Hypothalamus (tissue), 51 donors: ENCODE data around the gene TUT1.
"Not testable (repeated sequence)": the region's sequence is repeated elsewhere in the genome, so short reads cannot be mapped to it uniquely, and the experiment has no call there.

Source experiments
- DNase-seq, 51 donors: peaks; one replicate each; lab custom pipeline; 2025; lab: John Stamatoyannopoulos, UW

The TUT1 gene

GRCh38 chr11:62579252-62579651 is 12.1 kb downstream of the TUT1 start:
- DNase-seq, result no peak

DNA sequence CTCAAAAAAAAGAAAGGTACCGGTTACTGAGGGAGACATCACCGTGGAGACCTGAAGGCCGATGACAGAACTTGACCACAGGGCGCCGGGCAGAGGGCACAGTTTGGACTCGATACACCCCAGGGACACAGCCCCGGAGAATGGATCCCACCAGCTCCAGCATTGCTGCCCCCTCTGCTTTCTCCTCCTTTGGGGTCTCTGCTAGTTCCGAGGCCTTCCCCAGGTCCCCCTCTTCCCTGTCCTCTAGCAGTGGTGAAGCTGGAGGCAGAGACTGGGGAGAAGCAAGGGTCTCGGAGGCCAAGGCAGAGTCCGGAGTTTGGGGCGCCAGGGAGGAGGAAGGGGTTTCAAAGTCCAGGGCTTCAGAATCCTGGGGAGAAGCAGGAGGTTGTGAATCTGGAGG is 12.8 kb downstream of the TUT1 start:
- DNase-seq, result no peak

GRCh38 chr11:62577046-62577714 is 14.1 kb downstream of the TUT1 start:
- no peak for DNase-seq

GRCh38 chr11:62575837-62576236 is 15.5 kb downstream of the TUT1 start:
- no peak for DNase-seq

- DNase-seq, result no peak
Measured at GRCh38 chr11:62575156-62575555, 16.2 kb downstream of the TUT1 start.

DNA sequence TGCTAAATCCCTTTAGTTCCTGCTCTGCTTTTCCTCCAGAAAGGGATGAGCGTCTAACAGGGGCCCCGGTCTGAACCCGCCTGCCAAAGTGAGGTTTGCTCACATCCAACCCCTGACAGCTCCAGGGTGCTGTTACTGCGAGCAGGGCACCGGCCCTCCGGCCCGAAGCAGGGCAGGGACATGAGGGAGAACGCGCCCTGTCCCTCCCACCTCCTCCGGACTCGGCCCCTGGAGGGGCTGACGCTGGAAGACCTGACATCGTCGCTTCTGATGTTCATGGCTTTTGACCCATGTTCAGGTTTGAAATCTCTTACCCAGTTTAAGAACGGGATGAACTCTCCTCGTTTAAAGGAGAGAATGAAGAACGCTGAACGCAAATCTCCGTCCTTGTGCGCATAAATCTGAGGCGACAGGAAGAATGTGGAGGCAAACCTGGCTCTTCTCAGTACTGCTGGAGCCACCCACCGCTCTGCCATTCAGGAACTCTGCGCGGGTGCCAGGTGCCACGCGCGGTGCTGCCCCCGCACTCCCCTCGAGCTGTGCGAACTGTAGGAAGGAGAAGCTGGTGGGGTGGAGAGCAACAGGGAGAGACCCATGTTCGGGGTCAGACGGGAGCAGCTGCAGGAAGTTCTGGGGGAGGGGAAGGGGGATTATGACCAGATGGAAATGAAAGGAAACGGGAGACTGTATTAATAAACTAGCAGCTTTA is 16.8 kb downstream of the TUT1 start:
- peak in 15 of 51 donors; percentile 13 to 74 (median 48) for DNase-seq

GRCh38 chr11:62573592-62574362 is 17.5 kb downstream of the TUT1 start, which contains the start of gene EEF1G:
Gene EEF1G, minus strand, starts transcription at chr11:62573891. Its CDS starts 49 bp downstream, at chr11:62573842.
- DNase-seq, result peak; percentile 87 to 99 (median 97)

GRCh38 chr11:62573006-62573591 is 18.2 kb downstream of the TUT1 start:
- DNase-seq, result peak in 10 of 51 donors; percentile 36 to 71 (median 48)

DNA sequence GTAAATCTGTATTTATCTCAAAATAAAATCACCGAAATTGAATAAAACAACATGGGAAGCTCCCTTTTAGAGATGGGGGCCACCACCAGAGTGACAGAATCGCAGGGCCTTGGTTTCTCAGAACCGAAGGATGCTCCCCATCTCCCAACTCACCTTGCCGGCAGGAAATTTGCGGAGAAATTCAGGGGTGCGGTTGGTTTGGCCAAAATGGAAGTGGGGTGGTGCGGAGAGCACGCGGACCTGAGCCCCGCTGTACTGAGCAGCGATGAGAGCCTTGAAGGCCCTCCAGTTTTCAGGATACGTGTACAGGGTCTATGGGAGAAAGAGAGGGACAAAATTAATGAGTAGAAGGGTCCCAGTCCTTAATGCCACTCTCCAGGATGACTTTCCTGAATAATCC is 18.9 kb downstream of the TUT1 start:
- DNase-seq, result no peak

DNA sequence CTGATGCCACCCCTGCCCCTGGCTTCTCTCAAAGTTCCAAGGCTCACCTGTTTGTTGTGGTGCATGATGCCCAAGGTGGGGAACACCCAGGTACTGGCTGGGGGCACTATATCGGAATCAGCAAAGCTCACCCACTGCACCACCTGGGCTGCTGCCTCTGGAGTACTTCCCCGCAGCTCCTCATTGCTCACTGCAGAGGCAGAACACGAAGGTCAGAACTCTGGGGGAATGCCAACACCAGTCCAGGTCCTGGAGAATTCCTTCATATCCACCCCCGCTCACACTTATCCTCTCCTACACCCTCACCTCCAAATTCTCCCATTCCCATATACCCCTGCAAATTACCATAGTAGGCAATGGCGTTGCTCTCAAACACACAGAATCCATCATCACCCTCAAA is 19.8 kb downstream of the TUT1 start:
- DNase-seq, result not testable (repeated sequence)

- DNase-seq, result not testable (repeated sequence)
Measured at GRCh38 chr11:62570903-62571302, 20.4 kb downstream of the TUT1 start.

- DNase-seq, result no peak
Measured at GRCh38 chr11:62569611-62570010, 21.7 kb downstream of the TUT1 start.

- no peak for DNase-seq
Measured at GRCh38 chr11:62567018-62567633, 24.2 kb downstream of the TUT1 start.

- no peak for DNase-seq
Measured at GRCh38 chr11:62566247-62566646, 25.1 kb downstream of the TUT1 start.

GRCh38 chr11:62565100-62565802 is 26.1 kb downstream of the TUT1 start:
- no peak for DNase-seq

GRCh38 chr11:62561677-62562230 is 29.6 kb downstream of the TUT1 start:
- not testable (repeated sequence) for DNase-seq

GRCh38 chr11:62560566-62561103 is 30.7 kb downstream of the TUT1 start:
- DNase-seq, result peak in 17 of 51 donors; percentile 16 to 65 (median 34)

DNA sequence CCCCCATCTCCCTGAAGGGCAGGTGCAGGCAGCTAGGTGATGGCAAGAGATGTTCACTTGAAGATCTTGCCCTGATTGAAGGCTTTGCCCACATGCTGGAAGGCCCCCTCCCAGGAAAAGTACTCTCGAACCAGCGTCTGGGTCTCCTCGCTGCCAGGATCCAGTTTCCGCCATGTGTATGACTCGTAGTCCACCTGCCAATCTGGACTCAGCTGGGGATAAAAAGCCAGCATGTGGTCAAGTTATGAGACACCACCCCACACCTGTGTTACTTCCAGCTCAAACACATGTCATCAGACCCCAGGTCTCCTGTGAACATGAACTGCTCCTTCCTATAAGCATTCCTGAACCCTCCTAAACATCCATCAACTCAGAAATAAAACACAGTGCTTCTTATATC is 31.7 kb downstream of the TUT1 start:
- not testable (repeated sequence) for DNase-seq

GRCh38 chr11:62559204-62559603 is 32.1 kb downstream of the TUT1 start:
- peak in 2 of 51 donors; percentile 22 to 40 for DNase-seq
